Endothelial cell of umbilical vein (primary cell): ENCODE measurements around the gene OARD1. TPM values are rescaled to one million over a fixed set of nuclear protein-coding genes. Genes with fewer than 3 reads are reported as not detected.
A peak's percentile ranks its signal among the peaks of the same experiment; 100 is the strongest.

ENCODE experiments used
- BruUV-seq: library from RNA; stranded (reverse); fragments of 400-500 nt; replicated peaks from 2 replicates; lab custom pipeline; 2021; lab: Mats Ljungman, UMichigan
- CTCF ChIA-PET: fragments of 300-600, 350-600 bp; sonication (Branson Sonifier 250); formaldehyde crosslinking; loops from one replicate; lab custom pipeline; 2021; ENCODE audit warnings: antibody characterized with exemption, inconsistent platforms; lab: Charles Lee
- POLR2A ChIA-PET: fragments of 300-600, 350-600 bp; sonication (Branson Sonifier 250); formaldehyde crosslinking; loops from one replicate; lab custom pipeline; 2021; ENCODE audit warnings: antibody characterized with exemption, inconsistent platforms; lab: Charles Lee
- DNase-seq: peaks from one replicate; pipeline ENCODE4 v3.0.0-alpha.2; 2011; ENCODE audit warnings: low read depth, low spot score
- FAIRE-seq: peaks from 2 replicates; lab custom pipeline; 2011; peaks lifted over from hg19 to GRCh38; lab: Jason Lieb, UNC
- H2AFZ ChIP-seq: 2 replicates; pipeline ENCODE4 v1.6.0; 2012; ENCODE audit warnings: low read depth, low read length, control low read depth, inconsistent platforms
- H3K27ac ChIP-seq: 2 replicates; pipeline ENCODE4 v1.5.1; 2011; ENCODE audit warnings: low read depth, mild to moderate bottlenecking, control low read depth, low read length, moderate library complexity; ENCODE audit not compliant: insufficient read depth
- H3K27me3 ChIP-seq, 2 experiments: 2 replicates each; pipeline versions ENCODE4 v1.6.0 to v1.6.1; 2011; ENCODE audit warnings: low read length in 2 of 2, mixed read lengths in 1 of 2; ENCODE audit not compliant: control insufficient read depth in 2 of 2, insufficient read depth in 2 of 2
- H3K36me3 ChIP-seq, 2 experiments: 2 replicates in 1 of 2; 3 replicates in 1 of 2; pipeline ENCODE4 v1.5.1; 2011; ENCODE audit warnings: low read length in 2 of 2, mild to moderate bottlenecking in 1 of 2, moderate library complexity in 1 of 2; ENCODE audit not compliant: control insufficient read depth in 2 of 2, insufficient read depth in 2 of 2; ENCODE audit errors: extremely low read depth in 1 of 2
- H3K4me1 ChIP-seq: 3 replicates; pipeline ENCODE4 v1.5.1; 2011; ENCODE audit warnings: mild to moderate bottlenecking, low read length; ENCODE audit not compliant: control insufficient read depth, insufficient read depth; ENCODE audit errors: extremely low read depth
- H3K4me2 ChIP-seq: 2 replicates; pipeline ENCODE4 v1.6.1; 2011; ENCODE audit warnings: low read length, control low read depth, mixed read lengths; ENCODE audit not compliant: insufficient read depth
- H3K4me3 ChIP-seq, 3 experiments: fragments of 200-600 bp in 1 of 3; sonication (generic), shearing (Covaris generic) in 1 of 3; replicated peaks in 1 of 3; 2 replicates each; pipeline ENCODE4 v1.5.1; 2011 to 2016; ENCODE audit warnings: control low read depth in 3 of 3, low read length in 3 of 3, mild to moderate bottlenecking in 2 of 3, inconsistent platforms in 1 of 3, low read depth in 1 of 3, moderate library complexity in 1 of 3; ENCODE audit not compliant: insufficient read depth in 1 of 3
- H3K79me2 ChIP-seq: 2 replicates; pipeline ENCODE4 v1.6.0; 2012; ENCODE audit warnings: low read length, inconsistent platforms; ENCODE audit not compliant: control insufficient read depth, insufficient read depth
- H3K9ac ChIP-seq: replicated peaks from 2 replicates; pipeline ENCODE3; 2011; ENCODE audit warnings: low read length, control low read depth; ENCODE audit not compliant: insufficient read depth; ENCODE audit errors: extremely low read depth
- H3K9me1 ChIP-seq: replicated peaks from 3 replicates; pipeline ENCODE4 v1.6.0; 2011; ENCODE audit warnings: mild to moderate bottlenecking, low read length; ENCODE audit not compliant: control insufficient read depth, insufficient read depth; ENCODE audit errors: extremely low read depth
- H3K9me3 ChIP-seq: replicated peaks from 2 replicates; pipeline ENCODE4 v1.5.1; 2012; ENCODE audit warnings: low read length, inconsistent platforms; ENCODE audit not compliant: control insufficient read depth, insufficient read depth
- H4K20me1 ChIP-seq: replicated peaks from 2 replicates; pipeline ENCODE3; 2011; ENCODE audit warnings: mild to moderate bottlenecking, low read length; ENCODE audit not compliant: control insufficient read depth, insufficient read depth; ENCODE audit errors: extremely low read depth
- CTCF ChIP-seq, 2 donors: IDR thresholded peaks; 1 replicate in 1 of 2; 2 replicates in 1 of 2; pipeline ENCODE4 v1.5.1; 2011; ENCODE audit warnings: low read length in 2 of 2, mild to moderate bottlenecking in 2 of 2, moderate library complexity in 2 of 2, control low read depth in 1 of 2, inconsistent platforms in 1 of 2, low read depth in 1 of 2; ENCODE audit not compliant: insufficient read depth in 1 of 2; ENCODE audit errors: extremely low read depth in 1 of 2
- EZH2 ChIP-seq: IDR thresholded peaks from 2 replicates; pipeline ENCODE4 v1.6.1; 2012; ENCODE audit warnings: borderline replicate concordance, low read depth, mild to moderate bottlenecking, moderate library complexity, low read length, inconsistent platforms; ENCODE audit not compliant: severe bottlenecking
- FOS ChIP-seq: IDR thresholded peaks from 2 replicates; pipeline ENCODE4 v1.6.1; 2011; ENCODE audit warnings: mild to moderate bottlenecking, low read length, moderate library complexity, borderline replicate concordance; ENCODE audit not compliant: insufficient read depth
- GATA2 ChIP-seq: IDR thresholded peaks from 2 replicates; pipeline ENCODE4 v1.7.0; 2011; ENCODE audit warnings: low read depth, mild to moderate bottlenecking, moderate library complexity, mixed read lengths, low read length; ENCODE audit not compliant: insufficient read length, insufficient read depth
- JUN ChIP-seq: IDR thresholded peaks from 2 replicates; pipeline ENCODE4 v1.6.1; 2011; ENCODE audit warnings: borderline replicate concordance, low read depth; ENCODE audit not compliant: insufficient read length, insufficient read depth
- MAX ChIP-seq: IDR thresholded peaks from 2 replicates; pipeline ENCODE4 v1.6.1; 2011; ENCODE audit not compliant: insufficient read depth, insufficient read length
- MYC ChIP-seq: IDR thresholded peaks from one replicate; pipeline ENCODE4 v1.6.1; 2011; ENCODE audit warnings: mild to moderate bottlenecking, low read depth, low read length
- POLR2A ChIP-seq: IDR thresholded peaks from 2 replicates; pipeline ENCODE4 v1.6.1; 2012; ENCODE audit warnings: low read depth, mild to moderate bottlenecking, control low read depth, low read length
- POLR2AphosphoS5 ChIP-seq: IDR thresholded peaks from 2 replicates; pipeline ENCODE4 v1.6.1; 2012; ENCODE audit warnings: low read depth, mild to moderate bottlenecking, control low read depth, low read length, moderate library complexity; ENCODE audit not compliant: insufficient read depth
- dilution Hi-C: fragments of 300-500 bp; cut with MboI; formaldehyde crosslinking; loops from one replicate; pipeline ENCODE4 v1.15.0; 2019; ENCODE audit warnings: low sequenced_read_pairs; ENCODE audit not compliant: extremely low pct_ligation_motif_present
- intact Hi-C: fragments of 100-400 bp; cut with micrococcal nuclease; formaldehyde crosslinking; loops from one replicate; pipeline ENCODE4 v1.10.0; 2022
- polyA plus RNA-seq, 4 experiments: library from polyadenylated mRNA; depleted of rRNA in 3 of 4; stranded (reverse) in 3 of 4; unstranded in 1 of 4; fragments of >200 nt; gene quantifications; 2 replicates each; pipeline versions ENCODE4 v1.2.1 to v1.2.3, GENCODE V29; 2011 to 2012; ENCODE audit warnings: missing spikeins in 1 of 4
- total RNA-seq: library from RNA; stranded (reverse); gene quantifications from 2 replicates; pipeline ENCODE4 v1.2.3, GENCODE V29; 2021

Gene OARD1
- total and polyA plus RNA-seq, 2 donors (not counting 3 experiments of a cell fraction or from before 2014, with no cell fraction given) = 5.2 to 13.0 TPM

GRCh38 chr6:41073968-41074691 is 2.0 kb upstream of the OARD1 start:
- H3K9me3 ChIP-seq = no peaks in the 10 kb centered on the region
- DNase-seq = peak; percentile 37
- peak overlapping the region; percentile 33 for H2AFZ ChIP-seq
- H3K9ac ChIP-seq = peak overlapping the region; percentile 96
- H3K36me3 ChIP-seq = peaks cover 4% of the 10 kb centered on the region in 2 experiments
- BruUV-seq = TSS peak; percentile 54
- dilution Hi-C loops = no loop called here
- H4K20me1 ChIP-seq = peaks cover 3% of the 10 kb centered on the region
- ChIA-PET CTCF (interaction anchor here (1.2 to 2.8 kb wide), 2 partner anchors 19 to 24 kb away, joined by 6 to 12 read pairs; no protein-coding TSS in a partner anchor), POLR2A (interaction anchor here (0.6 kb wide), 1 partner anchor 18 kb away, joined by 3 read pairs; no protein-coding TSS in a partner anchor)
- peaks cover 21% of the 10 kb centered on the region for H3K4me1 ChIP-seq
- peaks cover 57% of the 10 kb centered on the region for H3K79me2 ChIP-seq
- intact Hi-C loops = loop anchor here (1.0 to 5.0 kb wide), 3 partner anchors 23 to 243 kb away; no protein-coding TSS in a partner anchor
- H3K27ac ChIP-seq = peak overlapping the region; percentile 96
- TF ChIP-seq POLR2AphosphoS5 = no peak
- no peak for TF ChIP-seq MYC
- no peak for TF ChIP-seq FOS
- no peak for TF ChIP-seq CTCF (IDR thresholded peaks at IDR 0.05; ENCODE audit: extremely low read depth in 1 of 2, insufficient read depth in 1 of 2, low read depth in 1 of 2, low read length in 2 of 2)
- TF ChIP-seq GATA2 = no peak
- TF ChIP-seq POLR2A = no peak
- TF ChIP-seq EZH2 = no peak
- TF ChIP-seq MAX = no peak
- TF ChIP-seq JUN = no peak
- H3K4me2 ChIP-seq = peak overlapping the region; percentile 94
- FAIRE-seq = no peak
- H3K4me3 ChIP-seq = peak overlapping the region; percentile 73 to 88 (median 82)
- no peaks in the 10 kb centered on the region for H3K9me1 ChIP-seq
- no peaks in the 10 kb centered on the region for H3K27me3 ChIP-seq
